PFSK-1 (cell line): ENCODE measurements around the gene EIF4E2.

Experiments
- FOXP2 ChIP-seq: optimal IDR thresholded peaks from 2 replicates; pipeline ENCODE3; 2011; ENCODE audit warnings: borderline replicate concordance, control low read depth, inconsistent platforms; ENCODE audit not compliant: insufficient read depth; ENCODE audit errors: extremely low read length, extremely low read depth
- POLR2AphosphoS5 ChIP-seq: IDR thresholded peaks from 2 replicates; pipeline ENCODE4 v1.6.1; 2012; ENCODE audit warnings: low read depth, mild to moderate bottlenecking, control low read depth, low read length, moderate library complexity
- REST ChIP-seq, 2 experiments: IDR thresholded peaks; 2 replicates each; pipeline versions ENCODE4 v1.6.1 to v1.8.0; 2011 to 2012; ENCODE audit warnings: low read depth in 2 of 2, low read length in 2 of 2, control low read depth in 1 of 2, inconsistent platforms in 1 of 2, mild to moderate bottlenecking in 1 of 2, moderate library complexity in 1 of 2; ENCODE audit not compliant: insufficient read depth in 1 of 2
- SIN3A ChIP-seq: IDR thresholded peaks from 2 replicates; pipeline ENCODE4 v1.6.1; 2012; ENCODE audit warnings: mild to moderate bottlenecking, low read length, moderate library complexity, borderline replicate concordance; ENCODE audit not compliant: insufficient read depth
- TAF1 ChIP-seq: IDR thresholded peaks from 2 replicates; pipeline ENCODE4 v1.6.1; 2012; ENCODE audit warnings: low read length, control low read depth, borderline replicate concordance; ENCODE audit not compliant: insufficient read depth

EIF4E2 gene

GRCh38 chr2:232523402-232523681, 27.1 kb upstream of the EIF4E2 start:
- TF ChIP-seq TAF1 (no peak), FOXP2 (no peak), REST (IDR thresholded peaks at IDR 0.05; ENCODE audit: insufficient read depth in 1 of 2, low read depth in 2 of 2, low read length in 2 of 2) (no peak), POLR2AphosphoS5 (no peak), SIN3A (no peak)

GRCh38 chr2:232523682-232524597, 26.5 kb upstream of the EIF4E2 start:
- TF ChIP-seq REST (IDR thresholded peaks at IDR 0.05; ENCODE audit: insufficient read depth in 1 of 2, low read depth in 2 of 2, low read length in 2 of 2) = no peak
- TF ChIP-seq POLR2AphosphoS5 = no peak

GRCh38 chr2:232524771-232525170, 25.7 kb upstream of the EIF4E2 start:
- TF ChIP-seq REST (IDR thresholded peaks at IDR 0.05; ENCODE audit: insufficient read depth in 1 of 2, low read depth in 2 of 2, low read length in 2 of 2) (no peak), SIN3A (no peak), TAF1 (no peak), POLR2AphosphoS5 (no peak), FOXP2 (no peak)

DNA sequence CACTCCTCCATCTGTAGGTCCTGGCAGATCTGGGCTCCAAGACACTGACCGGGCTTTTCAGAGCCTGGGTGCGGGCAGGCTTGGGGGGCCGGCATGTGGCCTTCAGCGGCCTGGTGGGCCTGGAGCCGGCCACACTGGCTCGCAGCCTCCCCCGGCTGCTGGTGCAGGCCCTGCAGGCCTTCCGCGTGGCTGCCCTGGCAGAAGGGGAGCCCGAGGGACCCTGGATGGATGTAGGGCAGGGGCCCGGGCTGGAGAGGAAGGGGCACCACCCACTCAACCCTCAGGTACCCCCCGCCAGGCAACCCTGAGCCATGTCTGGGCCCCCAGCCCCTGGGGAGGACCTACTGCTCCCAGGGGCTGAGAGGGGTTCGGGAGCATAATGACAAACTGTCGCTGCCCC, 25.3 kb upstream of the EIF4E2 start:
- TF ChIP-seq SIN3A = no peak
- no peak for TF ChIP-seq REST (IDR thresholded peaks at IDR 0.05; ENCODE audit: insufficient read depth in 1 of 2, low read depth in 2 of 2, low read length in 2 of 2)
- no peak for TF ChIP-seq POLR2AphosphoS5
- TF ChIP-seq TAF1 = no peak
- no peak for TF ChIP-seq FOXP2

- TF ChIP-seq POLR2AphosphoS5 (no peak), SIN3A (no peak), REST (IDR thresholded peaks at IDR 0.05; ENCODE audit: insufficient read depth in 1 of 2, low read depth in 2 of 2, low read length in 2 of 2) (no peak), FOXP2 (no peak), TAF1 (no peak)
These were observed 24.6 kb upstream of the EIF4E2 start, which contains the start of gene CHRND for GRCh38 chr2:232525791-232526371. Gene CHRND, plus strand, starts transcription at chr2:232526160. Its CDS starts 56 bp downstream, at chr2:232526216.
